ENCODE data around the gene MYRFL. TPM values are rescaled to one million over a fixed set of nuclear protein-coding genes. Genes with fewer than 3 reads are reported as not detected.

MYRFL gene
- total RNA-seq, 1 experiment from 2014 or later, result 3.2 TPM

- Histone ChIP-seq H3K27me3 (ENCODE audit: low read length) (no peaks in the 10 kb centered on the region), H3K9ac (ENCODE audit: low read length) (no peak overlapping the region), H3K27ac (ENCODE audit: low read length) (no peak overlapping the region), H3K9me3 (ENCODE audit: low read length) (no peaks in the 10 kb centered on the region), H3K4me2 (ENCODE audit: low read depth, low read length, poor library complexity, severe bottlenecking) (no peak overlapping the region), H3K4me1 (ENCODE audit: low read length) (no peaks in the 10 kb centered on the region), H3K9me2 (replicated peaks; ENCODE audit: insufficient read depth, low read length) (no peaks in the 10 kb centered on the region), H3K4me3 (ENCODE audit: low read length) (no peak overlapping the region), H4K20me1 (ENCODE audit: insufficient read depth, low read depth, low read length) (no peaks in the 10 kb centered on the region), H3K36me3 (ENCODE audit: insufficient read depth, low read length) (no peaks in the 10 kb centered on the region), H2AFZ (ENCODE audit: low read length) (no peak overlapping the region), H3K79me2 (ENCODE audit: low read length) (no peaks in the 10 kb centered on the region)
- DNase-seq, result no peak
Measured at GRCh38 chr12:69821032-69821455, 4.0 kb upstream of the MYRFL start.

- no peaks in the 10 kb centered on the region for H3K4me1 ChIP-seq (ENCODE audit: low read length)
- no peaks in the 10 kb centered on the region for H3K27me3 ChIP-seq (ENCODE audit: low read length)
- H3K9me3 ChIP-seq (ENCODE audit: low read length), result no peaks in the 10 kb centered on the region
- no peaks in the 10 kb centered on the region for H4K20me1 ChIP-seq (ENCODE audit: insufficient read depth, low read depth, low read length)
- no peak overlapping the region for H3K27ac ChIP-seq (ENCODE audit: low read length)
- H3K36me3 ChIP-seq (ENCODE audit: insufficient read depth, low read length), result no peaks in the 10 kb centered on the region
- H3K9me2 ChIP-seq (replicated peaks; ENCODE audit: insufficient read depth, low read length), result no peaks in the 10 kb centered on the region
- no peaks in the 10 kb centered on the region for H3K79me2 ChIP-seq (ENCODE audit: low read length)
- no peak overlapping the region for H3K4me2 ChIP-seq (ENCODE audit: low read depth, low read length, poor library complexity, severe bottlenecking)
- no peak overlapping the region for H3K9ac ChIP-seq (ENCODE audit: low read length)
- H3K4me3 ChIP-seq (ENCODE audit: low read length), result no peak overlapping the region
- DNase-seq, result no peak
- no peak overlapping the region for H2AFZ ChIP-seq (ENCODE audit: low read length)
Measured at GRCh38 chr12:69821456-69822159, 3.4 kb upstream of the MYRFL start.

GRCh38 chr12:69822201-69822860, 2.7 kb upstream of the MYRFL start:
- Histone ChIP-seq H3K27me3 (ENCODE audit: low read length) (no peaks in the 10 kb centered on the region), H3K9ac (ENCODE audit: low read length) (no peak overlapping the region), H3K4me2 (ENCODE audit: low read depth, low read length, poor library complexity, severe bottlenecking) (no peak overlapping the region), H3K4me1 (ENCODE audit: low read length) (no peaks in the 10 kb centered on the region), H3K79me2 (ENCODE audit: low read length) (no peaks in the 10 kb centered on the region), H2AFZ (ENCODE audit: low read length) (no peak overlapping the region), H4K20me1 (ENCODE audit: insufficient read depth, low read depth, low read length) (no peaks in the 10 kb centered on the region), H3K9me2 (replicated peaks; ENCODE audit: insufficient read depth, low read length) (no peaks in the 10 kb centered on the region), H3K4me3 (ENCODE audit: low read length) (no peak overlapping the region), H3K36me3 (ENCODE audit: insufficient read depth, low read length) (no peaks in the 10 kb centered on the region), H3K9me3 (ENCODE audit: low read length) (no peaks in the 10 kb centered on the region), H3K27ac (ENCODE audit: low read length) (no peak overlapping the region)
- no peak for DNase-seq

GRCh38 chr12:69824028-69824427, 999 bp upstream of the MYRFL start:
- no peak overlapping the region for H2AFZ ChIP-seq (ENCODE audit: low read length)
- no peaks in the 10 kb centered on the region for H3K36me3 ChIP-seq (ENCODE audit: insufficient read depth, low read length)
- H3K79me2 ChIP-seq (ENCODE audit: low read length), result no peaks in the 10 kb centered on the region
- H3K27me3 ChIP-seq (ENCODE audit: low read length), result no peaks in the 10 kb centered on the region
- DNase-seq, result no peak
- H3K27ac ChIP-seq (ENCODE audit: low read length), result no peak overlapping the region
- H3K9ac ChIP-seq (ENCODE audit: low read length), result no peak overlapping the region
- no peaks in the 10 kb centered on the region for H3K9me3 ChIP-seq (ENCODE audit: low read length)
- no peak overlapping the region for H3K4me2 ChIP-seq (ENCODE audit: low read depth, low read length, poor library complexity, severe bottlenecking)
- no peaks in the 10 kb centered on the region for H4K20me1 ChIP-seq (ENCODE audit: insufficient read depth, low read depth, low read length)
- H3K4me3 ChIP-seq (ENCODE audit: low read length), result no peak overlapping the region
- H3K9me2 ChIP-seq (replicated peaks; ENCODE audit: insufficient read depth, low read length), result no peaks in the 10 kb centered on the region
- no peaks in the 10 kb centered on the region for H3K4me1 ChIP-seq (ENCODE audit: low read length)

GRCh38 chr12:69828897-69829296, 3.9 kb downstream of the MYRFL start:
- Histone ChIP-seq H3K27me3 (ENCODE audit: low read length) (no peaks in the 10 kb centered on the region), H3K4me3 (ENCODE audit: low read length) (no peak overlapping the region)

GRCh38 chr12:69833696-69834095, 8.7 kb downstream of the MYRFL start:
- Histone ChIP-seq H3K9ac (ENCODE audit: low read length) (no peak overlapping the region), H3K27me3 (ENCODE audit: low read length) (no peaks in the 10 kb centered on the region), H2AFZ (ENCODE audit: low read length) (no peak overlapping the region)

More at GRCh38 chr12:69828897-69829296, 3.9 kb downstream of the MYRFL start:
- no peaks in the 10 kb centered on the region for H4K20me1 ChIP-seq (ENCODE audit: insufficient read depth, low read depth, low read length)
- no peaks in the 10 kb centered on the region for H3K9me3 ChIP-seq (ENCODE audit: low read length)
- no peak for DNase-seq
- H3K4me2 ChIP-seq (ENCODE audit: low read depth, low read length, poor library complexity, severe bottlenecking), result no peak overlapping the region
- no peak overlapping the region for H3K9ac ChIP-seq (ENCODE audit: low read length)
- H3K27ac ChIP-seq (ENCODE audit: low read length), result no peak overlapping the region
- no peaks in the 10 kb centered on the region for H3K9me2 ChIP-seq (replicated peaks; ENCODE audit: insufficient read depth, low read length)
- H2AFZ ChIP-seq (ENCODE audit: low read length), result no peak overlapping the region
- H3K79me2 ChIP-seq (ENCODE audit: low read length), result no peaks in the 10 kb centered on the region
- no peaks in the 10 kb centered on the region for H3K4me1 ChIP-seq (ENCODE audit: low read length)
- no peaks in the 10 kb centered on the region for H3K36me3 ChIP-seq (ENCODE audit: insufficient read depth, low read length)

GRCh38 chr12:69834147-69834546, 9.1 kb downstream of the MYRFL start:
- H2AFZ ChIP-seq (ENCODE audit: low read length), result no peak overlapping the region
- no peak overlapping the region for H3K4me2 ChIP-seq (ENCODE audit: low read depth, low read length, poor library complexity, severe bottlenecking)
- H3K9me3 ChIP-seq (ENCODE audit: low read length), result no peaks in the 10 kb centered on the region
- H3K27ac ChIP-seq (ENCODE audit: low read length), result no peak overlapping the region
- H3K4me1 ChIP-seq (ENCODE audit: low read length), result no peaks in the 10 kb centered on the region
- H3K36me3 ChIP-seq (ENCODE audit: insufficient read depth, low read length), result no peaks in the 10 kb centered on the region
- H3K79me2 ChIP-seq (ENCODE audit: low read length), result no peaks in the 10 kb centered on the region
- no peaks in the 10 kb centered on the region for H3K27me3 ChIP-seq (ENCODE audit: low read length)
- no peak for DNase-seq
- H3K9me2 ChIP-seq (replicated peaks; ENCODE audit: insufficient read depth, low read length), result no peaks in the 10 kb centered on the region
- no peaks in the 10 kb centered on the region for H4K20me1 ChIP-seq (ENCODE audit: insufficient read depth, low read depth, low read length)
- H3K4me3 ChIP-seq (ENCODE audit: low read length), result no peak overlapping the region
- H3K9ac ChIP-seq (ENCODE audit: low read length), result no peak overlapping the region

More at GRCh38 chr12:69833696-69834095, 8.7 kb downstream of the MYRFL start:
- DNase-seq, result no peak
- Histone ChIP-seq H3K9me2 (replicated peaks; ENCODE audit: insufficient read depth, low read length) (no peaks in the 10 kb centered on the region), H3K79me2 (ENCODE audit: low read length) (no peaks in the 10 kb centered on the region), H3K4me1 (ENCODE audit: low read length) (no peaks in the 10 kb centered on the region), H3K27ac (ENCODE audit: low read length) (no peak overlapping the region), H4K20me1 (ENCODE audit: insufficient read depth, low read depth, low read length) (no peaks in the 10 kb centered on the region), H3K9me3 (ENCODE audit: low read length) (no peaks in the 10 kb centered on the region), H3K4me2 (ENCODE audit: low read depth, low read length, poor library complexity, severe bottlenecking) (no peak overlapping the region), H3K4me3 (ENCODE audit: low read length) (no peak overlapping the region), H3K36me3 (ENCODE audit: insufficient read depth, low read length) (no peaks in the 10 kb centered on the region)

GRCh38 chr12:69834576-69834975, 9.5 kb downstream of the MYRFL start:
- Histone ChIP-seq H2AFZ (ENCODE audit: low read length) (no peak overlapping the region), H3K9ac (ENCODE audit: low read length) (no peak overlapping the region), H3K4me2 (ENCODE audit: low read depth, low read length, poor library complexity, severe bottlenecking) (no peak overlapping the region), H4K20me1 (ENCODE audit: insufficient read depth, low read depth, low read length) (no peaks in the 10 kb centered on the region), H3K9me2 (replicated peaks; ENCODE audit: insufficient read depth, low read length) (no peaks in the 10 kb centered on the region), H3K27me3 (ENCODE audit: low read length) (no peaks in the 10 kb centered on the region), H3K36me3 (ENCODE audit: insufficient read depth, low read length) (no peaks in the 10 kb centered on the region), H3K9me3 (ENCODE audit: low read length) (no peaks in the 10 kb centered on the region), H3K79me2 (ENCODE audit: low read length) (no peaks in the 10 kb centered on the region), H3K4me3 (ENCODE audit: low read length) (no peak overlapping the region), H3K4me1 (ENCODE audit: low read length) (no peaks in the 10 kb centered on the region), H3K27ac (ENCODE audit: low read length) (no peak overlapping the region)
- no peak for DNase-seq

Measured in Karpas-422 (cell line).